ENCODE measurements around the gene FAAP100. TPM values are rescaled to one million over a fixed set of nuclear protein-coding genes. Genes with fewer than 3 reads are reported as not detected.

Gene FAAP100
- total and polyA plus RNA-seq, 4 donors = 8.8 to 48.4 (median 26.6) TPM

- no peaks in the 10 kb centered on the region for H3K27me3 ChIP-seq (ENCODE audit: control insufficient read depth in 1 of 2, insufficient read depth in 2 of 2, low read length in 1 of 2)
- no peaks in the 10 kb centered on the region for H3K9me3 ChIP-seq (ENCODE audit: control insufficient read depth, low read length)
- H3K4me3 ChIP-seq (ENCODE audit: low read length in 2 of 2) = peak overlapping the region; percentile 37 to 51
- H3K27ac ChIP-seq (ENCODE audit: low read depth in 1 of 2, low read length in 2 of 2) = peak overlapping the region in 1 of 2 donors; percentile 25
- intact Hi-C loops (cut with DNase I) = loop anchor here (5.0 kb wide), 1 partner anchor 83 kb away; no protein-coding TSS in a partner anchor
- ATAC-seq (ENCODE audit: low FRiP score) (peak; percentile 41), DNase-seq (peak in 1 of 2 donors; percentile 83)
- 1% methylated on average over 30 to 47 of the region's 47 CpGs for WGBS, 2 donors
- no peaks in the 10 kb centered on the region for H3K36me3 ChIP-seq (ENCODE audit: control insufficient read depth in 1 of 2, insufficient read depth in 2 of 2, low read length in 1 of 2)
- peaks cover 0 to 1% of the 10 kb centered on the region in 2 donors for H3K4me1 ChIP-seq (ENCODE audit: control insufficient read depth in 1 of 2, insufficient read depth in 2 of 2, low read length in 2 of 2)
These were observed 33.3 kb downstream of the FAAP100 start for GRCh38 chr17:81518785-81519283.

DNA sequence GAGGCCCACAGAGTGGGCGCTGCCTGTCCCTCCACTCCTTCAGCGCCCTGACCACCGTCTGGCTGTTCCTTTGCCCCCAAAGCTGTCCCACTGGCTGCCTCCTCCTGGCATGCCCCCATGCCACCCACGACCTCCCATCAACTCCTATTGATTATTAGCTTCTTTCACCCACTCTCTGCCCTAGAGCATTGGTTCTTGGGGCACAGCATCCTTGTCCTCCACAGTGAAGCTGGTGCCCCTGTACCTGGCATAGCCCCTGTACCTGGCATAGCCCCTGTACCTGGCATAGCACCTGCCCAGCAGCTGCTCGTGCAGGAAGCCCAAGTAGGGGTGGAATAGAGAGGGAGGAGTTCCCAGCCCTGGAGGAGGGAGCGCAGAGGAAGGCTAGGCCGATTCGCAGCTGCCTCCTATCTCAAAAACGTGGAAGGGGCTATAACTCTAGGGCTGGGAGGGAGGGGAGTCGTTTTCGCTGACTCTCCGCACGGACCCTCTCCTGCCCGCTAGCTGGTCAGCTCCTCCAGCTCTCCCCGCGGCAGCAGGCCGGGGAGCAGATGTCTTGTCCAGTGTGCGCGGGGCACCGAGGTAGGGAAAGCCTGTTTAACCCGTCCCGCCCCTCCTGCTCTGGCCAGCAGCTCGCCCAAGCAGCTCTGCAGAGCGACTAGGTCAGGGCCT is 33.9 kb downstream of the FAAP100 start:
- ATAC-seq (ENCODE audit: low FRiP score) = no peak
- no peaks in the 10 kb centered on the region for H3K27me3 ChIP-seq (ENCODE audit: control insufficient read depth in 1 of 2, insufficient read depth in 2 of 2, low read length in 1 of 2)
- WGBS, 2 donors = 10 to 12% methylated on average over 22 to 24 of the region's 24 CpGs
- peak overlapping the region in 1 of 2 donors; percentile 39 for H3K27ac ChIP-seq (ENCODE audit: low read depth in 1 of 2, low read length in 2 of 2)
- H3K36me3 ChIP-seq (ENCODE audit: control insufficient read depth in 1 of 2, insufficient read depth in 2 of 2, low read length in 1 of 2) = no peaks in the 10 kb centered on the region
- intact Hi-C loops (cut with DNase I) = loop anchor here (5.0 kb wide), 1 partner anchor 84 kb away; no protein-coding TSS in a partner anchor
- H3K4me1 ChIP-seq (ENCODE audit: control insufficient read depth in 1 of 2, insufficient read depth in 2 of 2, low read length in 2 of 2) = peaks cover 0 to 1% of the 10 kb centered on the region in 2 donors
- no peaks in the 10 kb centered on the region for H3K9me3 ChIP-seq (ENCODE audit: control insufficient read depth, low read length)
- H3K4me3 ChIP-seq (ENCODE audit: low read length in 2 of 2) = peak overlapping the region; percentile 14 to 51
- no peak for DNase-seq

DNA sequence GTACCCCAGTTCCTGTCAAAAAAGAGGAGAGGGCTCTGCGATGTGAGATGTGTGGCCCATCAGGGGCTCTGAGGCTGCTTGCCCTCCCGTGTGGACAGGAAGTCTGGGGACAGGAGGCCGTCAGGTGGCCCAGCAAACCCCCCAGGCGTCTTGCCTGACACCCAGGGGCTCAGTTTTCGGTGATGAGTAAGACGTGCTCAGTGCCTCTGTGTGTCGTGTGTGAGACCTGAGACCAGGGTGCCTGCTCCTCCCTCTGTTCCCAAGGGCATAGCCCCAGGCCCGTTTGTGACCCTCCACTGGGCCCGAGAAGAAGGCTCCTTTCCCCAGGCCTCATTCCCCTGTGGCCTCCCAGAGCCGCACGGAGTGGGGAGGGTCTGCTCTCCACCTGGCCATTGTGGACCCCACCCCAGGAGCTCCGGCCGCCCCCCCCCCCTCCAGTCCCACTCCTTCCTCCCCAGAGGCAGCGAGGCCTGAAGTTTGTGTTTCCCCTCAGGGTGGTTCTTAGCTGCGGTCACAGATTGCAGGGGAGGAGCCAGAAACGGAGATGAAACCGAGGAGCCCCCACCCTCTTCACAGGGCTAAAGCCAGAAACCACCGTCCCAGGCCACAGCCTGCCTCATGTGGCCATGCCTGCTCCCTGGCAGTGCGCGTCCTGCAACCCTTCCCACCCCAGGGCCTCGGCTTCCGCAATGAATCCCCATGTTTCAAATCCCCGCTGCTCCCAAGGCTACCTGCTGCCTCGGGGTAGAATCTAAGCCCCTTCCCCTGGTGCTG is 34.6 kb downstream of the FAAP100 start:
- WGBS, 2 donors = 16 to 20% methylated on average over 24 of the region's 24 CpGs
- no peaks in the 10 kb centered on the region for H3K9me3 ChIP-seq (ENCODE audit: control insufficient read depth, low read length)
- peak overlapping the region in 1 of 2 donors; percentile 39 for H3K27ac ChIP-seq (ENCODE audit: low read depth in 1 of 2, low read length in 2 of 2)
- peak overlapping the region in 1 of 2 donors; percentile 3 for H3K4me3 ChIP-seq (ENCODE audit: low read length in 2 of 2)
- peaks cover 0 to 1% of the 10 kb centered on the region in 2 donors for H3K27me3 ChIP-seq (ENCODE audit: control insufficient read depth in 1 of 2, insufficient read depth in 2 of 2, low read length in 1 of 2)
- no peaks in the 10 kb centered on the region for H3K36me3 ChIP-seq (ENCODE audit: control insufficient read depth in 1 of 2, insufficient read depth in 2 of 2, low read length in 1 of 2)
- peaks cover 0 to 1% of the 10 kb centered on the region in 2 donors for H3K4me1 ChIP-seq (ENCODE audit: control insufficient read depth in 1 of 2, insufficient read depth in 2 of 2, low read length in 2 of 2)
- ATAC-seq (ENCODE audit: low FRiP score) (no peak), DNase-seq (peak in 1 of 2 donors; percentile 79)
- intact Hi-C loops (cut with DNase I) = loop anchor here (5.0 kb wide), 1 partner anchor 85 kb away; no protein-coding TSS in a partner anchor

DNA sequence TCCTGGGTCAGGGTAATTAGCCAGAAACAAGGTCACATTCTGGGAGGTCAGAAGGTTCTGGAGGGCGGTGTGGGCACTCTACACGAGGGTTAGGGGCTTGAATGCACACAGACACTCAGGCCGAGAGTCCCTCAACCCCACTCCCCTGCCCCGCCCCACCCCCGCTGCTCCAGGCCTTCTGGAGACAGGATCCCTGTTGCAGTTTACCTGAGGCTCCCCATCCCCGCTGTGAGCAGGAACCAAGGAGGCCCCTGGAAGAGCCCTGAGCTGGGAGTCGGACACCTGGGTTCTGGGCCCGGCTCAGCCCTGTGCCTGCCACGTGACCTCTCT is 35.2 kb downstream of the FAAP100 start:
- Histone ChIP-seq H3K4me3 (ENCODE audit: low read length in 2 of 2) (peak overlapping the region in 1 of 2 donors; percentile 3), H3K9me3 (ENCODE audit: control insufficient read depth, low read length) (no peaks in the 10 kb centered on the region), H3K4me1 (ENCODE audit: control insufficient read depth in 1 of 2, insufficient read depth in 2 of 2, low read length in 2 of 2) (peaks cover 0 to 1% of the 10 kb centered on the region in 2 donors), H3K36me3 (ENCODE audit: control insufficient read depth in 1 of 2, insufficient read depth in 2 of 2, low read length in 1 of 2) (no peaks in the 10 kb centered on the region), H3K27me3 (ENCODE audit: control insufficient read depth in 1 of 2, insufficient read depth in 2 of 2, low read length in 1 of 2) (peaks cover 0 to 2% of the 10 kb centered on the region in 2 donors), H3K27ac (ENCODE audit: low read depth in 1 of 2, low read length in 2 of 2) (peak overlapping the region in 1 of 2 donors; percentile 0)
- WGBS, 2 donors = 52 to 53% methylated on average over 9 of the region's 9 CpGs
- DNase-seq (peak in 1 of 2 donors; percentile 75), ATAC-seq (ENCODE audit: low FRiP score) (no peak)
- intact Hi-C loops (cut with DNase I) = loop anchor here (5.0 kb wide), 1 partner anchor 85 kb away; no protein-coding TSS in a partner anchor

- Histone ChIP-seq H3K4me3 (ENCODE audit: low read length in 2 of 2) (peak overlapping the region; percentile 12 to 52), H3K4me1 (ENCODE audit: control insufficient read depth in 1 of 2, insufficient read depth in 2 of 2, low read length in 2 of 2) (peaks cover 0 to 1% of the 10 kb centered on the region in 2 donors), H3K27me3 (ENCODE audit: control insufficient read depth in 1 of 2, insufficient read depth in 2 of 2, low read length in 1 of 2) (peaks cover 0 to 2% of the 10 kb centered on the region in 2 donors), H3K27ac (ENCODE audit: low read depth in 1 of 2, low read length in 2 of 2) (peak overlapping the region; percentile 9 to 37), H3K9me3 (ENCODE audit: control insufficient read depth, low read length) (no peaks in the 10 kb centered on the region), H3K36me3 (ENCODE audit: control insufficient read depth in 1 of 2, insufficient read depth in 2 of 2, low read length in 1 of 2) (peaks cover 0 to 3% of the 10 kb centered on the region in 2 donors)
- WGBS, 2 donors = 16 to 30% methylated on average over 4 of the region's 4 CpGs
- ATAC-seq (ENCODE audit: low FRiP score) = no peak
- intact Hi-C loops (cut with DNase I) = loop anchor here (5.0 kb wide), 1 partner anchor 86 kb away; no protein-coding TSS in a partner anchor
- peak in 1 of 2 donors; percentile 76 for DNase-seq
These were observed 35.7 kb downstream of the FAAP100 start for GRCh38 chr17:81516439-81516838.

GRCh38 chr17:81515530-81516041 is 36.6 kb downstream of the FAAP100 start:
- Histone ChIP-seq H3K4me1 (ENCODE audit: control insufficient read depth in 1 of 2, insufficient read depth in 2 of 2, low read length in 2 of 2) (peaks cover 0 to 1% of the 10 kb centered on the region in 2 donors), H3K27me3 (ENCODE audit: control insufficient read depth in 1 of 2, insufficient read depth in 2 of 2, low read length in 1 of 2) (peaks cover 0 to 2% of the 10 kb centered on the region in 2 donors), H3K36me3 (ENCODE audit: control insufficient read depth in 1 of 2, insufficient read depth in 2 of 2, low read length in 1 of 2) (peaks cover 0 to 12% of the 10 kb centered on the region in 2 donors), H3K9me3 (ENCODE audit: control insufficient read depth, low read length) (no peaks in the 10 kb centered on the region), H3K4me3 (ENCODE audit: low read length in 2 of 2) (peak overlapping the region; percentile 52 to 87), H3K27ac (ENCODE audit: low read depth in 1 of 2, low read length in 2 of 2) (peak overlapping the region; percentile 9 to 37)
- DNase-seq (peak in 1 of 2 donors; percentile 77), ATAC-seq (ENCODE audit: low FRiP score) (no peak)
- WGBS, 2 donors = 14 to 24% methylated on average over 19 of the region's 19 CpGs
- intact Hi-C loops (cut with DNase I) = loop anchor here (5.0 kb wide), 1 partner anchor 87 kb away; no protein-coding TSS in a partner anchor

DNA sequence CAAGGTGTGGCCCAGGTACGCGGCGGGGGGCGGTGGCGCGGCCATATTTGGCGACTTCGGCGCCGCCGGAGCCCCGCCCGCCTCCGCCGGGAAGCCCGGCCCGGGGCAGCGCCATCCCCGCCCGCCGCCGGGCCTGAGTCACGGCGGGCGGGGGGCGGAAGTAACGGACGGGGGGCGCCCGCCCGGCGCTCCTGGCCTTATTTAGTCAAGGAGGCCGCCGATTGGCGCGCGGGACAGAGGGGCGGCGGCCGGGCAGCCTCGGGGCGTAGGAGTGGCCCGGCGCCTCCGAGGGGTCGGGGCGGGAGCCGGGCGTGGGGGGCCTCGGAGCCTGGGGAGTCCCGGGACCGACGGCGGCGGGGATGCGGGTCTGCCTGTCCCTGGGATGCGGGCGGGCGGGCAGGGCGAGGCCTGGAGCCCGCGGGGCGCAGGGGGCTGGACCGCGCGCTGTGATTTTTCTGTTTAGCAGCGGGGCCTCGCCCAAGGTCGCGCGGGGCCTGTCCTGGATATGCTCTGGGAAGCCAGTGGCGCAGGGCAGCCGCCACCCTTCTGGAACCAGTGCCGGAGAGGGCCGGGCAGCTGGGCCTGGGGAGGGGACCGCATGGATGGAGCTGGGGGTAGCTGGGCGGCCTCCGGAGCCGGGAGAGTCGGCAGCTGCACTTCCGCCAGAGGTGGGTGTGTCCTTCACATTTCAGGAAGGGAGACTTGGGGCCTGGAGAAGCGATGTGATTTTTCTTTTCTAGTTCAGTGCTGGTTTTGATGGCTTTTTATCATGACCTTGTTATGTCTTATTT is 37.2 kb downstream of the FAAP100 start:
- intact Hi-C loops (cut with DNase I) = loop anchor here (5.0 kb wide), 1 partner anchor 87 kb away; no protein-coding TSS in a partner anchor
- ATAC-seq (ENCODE audit: low FRiP score) = peak; percentile 70
- 1% methylated on average over 40 to 82 of the region's 82 CpGs for WGBS, 2 donors
- Histone ChIP-seq H3K27ac (ENCODE audit: low read depth in 1 of 2, low read length in 2 of 2) (peak overlapping the region; percentile 85 to 100), H3K4me1 (ENCODE audit: control insufficient read depth in 1 of 2, insufficient read depth in 2 of 2, low read length in 2 of 2) (peaks cover 0 to 1% of the 10 kb centered on the region in 2 donors), H3K4me3 (ENCODE audit: low read length in 2 of 2) (peak overlapping the region; percentile 72 to 93), H3K9me3 (ENCODE audit: control insufficient read depth, low read length) (no peaks in the 10 kb centered on the region), H3K36me3 (ENCODE audit: control insufficient read depth in 1 of 2, insufficient read depth in 2 of 2, low read length in 1 of 2) (peaks cover 0 to 16% of the 10 kb centered on the region in 2 donors), H3K27me3 (ENCODE audit: control insufficient read depth in 1 of 2, insufficient read depth in 2 of 2, low read length in 1 of 2) (peaks cover 0 to 2% of the 10 kb centered on the region in 2 donors)
- peak; percentile 90 to 94 for DNase-seq

DNA sequence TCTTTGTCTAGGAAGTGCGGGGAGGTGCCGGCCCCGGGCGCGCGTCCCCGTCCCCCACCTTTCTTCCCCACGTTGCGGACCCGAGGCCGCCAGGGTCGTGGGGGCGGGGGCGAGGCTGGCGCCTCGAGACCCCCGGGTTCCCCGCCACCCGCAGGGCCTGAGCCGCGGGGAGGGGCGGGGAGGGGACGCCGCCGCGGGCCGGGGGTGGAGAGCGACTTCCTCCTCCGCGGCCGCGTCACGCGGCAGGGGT is 37.7 kb downstream of the FAAP100 start:
- ATAC-seq (ENCODE audit: low FRiP score) (no peak), DNase-seq (no peak)
- 1% methylated on average over 18 to 34 of the region's 34 CpGs for WGBS, 2 donors
- peak overlapping the region; percentile 97 to 100 for H3K27ac ChIP-seq (ENCODE audit: low read depth in 1 of 2, low read length in 2 of 2)
- H3K4me1 ChIP-seq (ENCODE audit: control insufficient read depth in 1 of 2, insufficient read depth in 2 of 2, low read length in 2 of 2) = peaks cover 0 to 1% of the 10 kb centered on the region in 2 donors
- H3K27me3 ChIP-seq (ENCODE audit: control insufficient read depth in 1 of 2, insufficient read depth in 2 of 2, low read length in 1 of 2) = peaks cover 0 to 2% of the 10 kb centered on the region in 2 donors
- H3K36me3 ChIP-seq (ENCODE audit: control insufficient read depth in 1 of 2, insufficient read depth in 2 of 2, low read length in 1 of 2) = peaks cover 0 to 16% of the 10 kb centered on the region in 2 donors
- no peaks in the 10 kb centered on the region for H3K9me3 ChIP-seq (ENCODE audit: control insufficient read depth, low read length)
- intact Hi-C loops (cut with DNase I) = no loop called here
- H3K4me3 ChIP-seq (ENCODE audit: low read length in 2 of 2) = peak overlapping the region; percentile 72 to 93

Data from aorta (tissue), 5 donors.